PC-3 (cell line): ENCODE data around the gene FRMD5. TPM values are rescaled to one million over a fixed set of nuclear protein-coding genes. Genes with fewer than 3 reads are reported as not detected.

Experiments
- ATAC-seq: fragments of 200-7000 bp; cut with Tn5 transposase; 2 replicates; pipeline ENCODE4 v1.9.1; 2020; ENCODE audit warnings: mild to moderate bottlenecking, moderate library complexity
- BruUV-seq: library from RNA; stranded (reverse); fragments of 400-500 nt; replicated peaks from 2 replicates; lab custom pipeline; 2021; lab: Mats Ljungman, UMichigan
- CTCF ChIA-PET: fragments of 300-600 bp; sonication (Branson Sonifier 250); formaldehyde crosslinking; loops from one replicate; lab custom pipeline; 2022; ENCODE audit warnings: antibody characterized with exemption; lab: Charles Lee
- POLR2A ChIA-PET: fragments of 300-600 bp; sonication (Branson Sonifier 250); formaldehyde crosslinking; loops from one replicate; lab custom pipeline; 2022; ENCODE audit warnings: antibody characterized with exemption; ENCODE audit not compliant: unreplicated experiment; lab: Charles Lee
- DNase-seq: peaks from one replicate; pipeline ENCODE4 v3.0.0-alpha.2; 2015
- H2AFZ ChIP-seq: fragments of 300-600 bp; sonication (generic); 2 replicates; pipeline ENCODE4 v1.6.0; 2016; ENCODE audit warnings: antibody characterized with exemption, low read length
- H3F3A ChIP-seq: fragments of 300-600 bp; sonication (generic); one replicate; pipeline ENCODE4 v1.6.0; 2017; ENCODE audit warnings: antibody characterized with exemption, low read length, control low read depth, mild to moderate bottlenecking; ENCODE audit not compliant: unreplicated experiment
- H3K27ac ChIP-seq: fragments of 300-600 bp; sonication (generic); 2 replicates; pipeline ENCODE4 v1.5.1; 2016; ENCODE audit warnings: mild to moderate bottlenecking, low read length
- H3K27me3 ChIP-seq: fragments of 300-600 bp; sonication (generic); 2 replicates; pipeline ENCODE4 v1.6.1; 2016; ENCODE audit warnings: low read length, mixed read lengths
- H3K36me3 ChIP-seq: fragments of 300-600 bp; sonication (generic); 2 replicates; pipeline ENCODE4 v1.6.1; 2016; ENCODE audit warnings: low read depth, mixed run types, low read length, mixed read lengths
- H3K4me1 ChIP-seq: fragments of 300-600 bp; sonication (generic); 2 replicates; pipeline ENCODE4 v1.5.1; 2016; ENCODE audit warnings: low read length; ENCODE audit not compliant: insufficient read depth
- H3K4me2 ChIP-seq: fragments of 300-600 bp; sonication (generic); 2 replicates; pipeline ENCODE4 v1.6.0; 2016; ENCODE audit warnings: low read length
- H3K4me3 ChIP-seq: fragments of 300-600 bp; sonication (generic); 2 replicates; pipeline ENCODE4 v1.5.1; 2016; ENCODE audit warnings: mild to moderate bottlenecking, low read length, mixed read lengths
- H3K79me2 ChIP-seq: fragments of 300-600 bp; sonication (generic); 2 replicates; pipeline ENCODE4 v1.6.1; 2017; ENCODE audit warnings: low read length, mixed read lengths
- H3K9ac ChIP-seq: fragments of 300-600 bp; sonication (generic); 2 replicates; pipeline ENCODE4 v1.6.0; 2016; ENCODE audit warnings: mild to moderate bottlenecking, low read length
- H3K9me2 ChIP-seq: fragments of 300-600 bp; sonication (generic); replicated peaks from 2 replicates; pipeline ENCODE4 v1.6.1; 2016; ENCODE audit warnings: mixed run types, low read length, mixed read lengths
- H3K9me3 ChIP-seq: fragments of 300-600 bp; sonication (generic); 2 replicates; pipeline ENCODE4 v1.6.1; 2016; ENCODE audit warnings: low read length, mixed read lengths
- H4K20me1 ChIP-seq: fragments of 300-600 bp; sonication (generic); 2 replicates; pipeline ENCODE4 v1.6.1; 2016; ENCODE audit warnings: low read length, mixed read lengths
- CTCF ChIP-seq: fragments of 300-600 bp; sonication (generic); conservative IDR thresholded peaks from 2 replicates; pipeline ENCODE4 v1.5.1; 2017; ENCODE audit warnings: antibody characterized with exemption, low read depth, mild to moderate bottlenecking, low read length
- EZH2 ChIP-seq: fragments of 300-600 bp; sonication (generic); IDR thresholded peaks from one replicate; pipeline ENCODE4 v1.6.1; 2017; ENCODE audit warnings: antibody characterized with exemption, mild to moderate bottlenecking, low read length; ENCODE audit not compliant: unreplicated experiment
- EZH2phosphoT487 ChIP-seq: fragments of 300-600 bp; sonication (generic); IDR thresholded peaks from 2 replicates; pipeline ENCODE4 v1.6.1; 2018; ENCODE audit warnings: mild to moderate bottlenecking, antibody characterized with exemption, low read length, borderline replicate concordance
- intact Hi-C: fragments of 100-400 bp; cut with micrococcal nuclease; formaldehyde crosslinking; loops from 2 replicates; pipeline ENCODE4 v1.9.0; 2023
- total RNA-seq: library from RNA; depleted of rRNA; stranded (reverse); fragments of >200 nt; gene quantifications from 2 replicates; pipeline ENCODE4 v1.2.3, GENCODE V29; 2014

Gene FRMD5
- total RNA-seq, 1 experiment from 2014 or later = 8.7 TPM

GRCh38 chr15:44137750-44138149 lies 57.3 kb downstream of the FRMD5 start:
- no peaks in the 10 kb centered on the region for H3K9me2 ChIP-seq
- H3K4me2 ChIP-seq = peak overlapping the region; percentile 14
- H4K20me1 ChIP-seq = no peaks in the 10 kb centered on the region
- H3K9ac ChIP-seq = no peak overlapping the region
- no peaks in the 10 kb centered on the region for H3F3A ChIP-seq
- H3K9me3 ChIP-seq = no peaks in the 10 kb centered on the region
- H3K36me3 ChIP-seq = no peaks in the 10 kb centered on the region
- TF ChIP-seq CTCF (no peak), EZH2phosphoT487 (no peak), EZH2 (no peak)
- BruUV-seq = no TSS peak
- intact Hi-C loops = no loop called here
- H3K4me1 ChIP-seq = peaks cover 14% of the 10 kb centered on the region
- ATAC-seq = peak; percentile 81
- CTCF ChIA-PET = no interaction called here
- DNase-seq = peak; percentile 71
- no peak overlapping the region for H2AFZ ChIP-seq
- POLR2A ChIA-PET = no interaction called here
- no peaks in the 10 kb centered on the region for H3K27me3 ChIP-seq
- no peak overlapping the region for H3K27ac ChIP-seq
- H3K79me2 ChIP-seq = peaks cover 14% of the 10 kb centered on the region; the same call in 1 of the 2 replicates
- H3K4me3 ChIP-seq = no peak overlapping the region

GRCh38 chr15:44136991-44137477 lies 58.0 kb downstream of the FRMD5 start:
- no peak overlapping the region for H3K4me2 ChIP-seq
- no peak overlapping the region for H2AFZ ChIP-seq
- H3K9me3 ChIP-seq = no peaks in the 10 kb centered on the region
- CTCF ChIA-PET = no interaction called here
- H3K27me3 ChIP-seq = no peaks in the 10 kb centered on the region
- no peak overlapping the region for H3K4me3 ChIP-seq
- no peaks in the 10 kb centered on the region for H3K36me3 ChIP-seq
- no peak overlapping the region for H3K9ac ChIP-seq
- H3K27ac ChIP-seq = no peak overlapping the region
- H3K9me2 ChIP-seq = no peaks in the 10 kb centered on the region
- no peaks in the 10 kb centered on the region for H4K20me1 ChIP-seq
- peaks cover 14% of the 10 kb centered on the region for H3K4me1 ChIP-seq
- H3F3A ChIP-seq = no peaks in the 10 kb centered on the region
- no TSS peak for BruUV-seq
- DNase-seq = no peak
- intact Hi-C loops = no loop called here
- TF ChIP-seq EZH2phosphoT487 (no peak), EZH2 (no peak), CTCF (no peak)
- POLR2A ChIA-PET = no interaction called here
- ATAC-seq = no peak
- H3K79me2 ChIP-seq = peaks cover 14% of the 10 kb centered on the region; the same call in 1 of the 2 replicates

- POLR2A ChIA-PET = no interaction called here
- TF ChIP-seq EZH2phosphoT487 = no peak
- TF ChIP-seq EZH2 = no peak
- no peak for TF ChIP-seq CTCF
Measured at GRCh38 chr15:44132057-44132456, 63.0 kb downstream of the FRMD5 start.

More at GRCh38 chr15:44132057-44132456, 63.0 kb downstream of the FRMD5 start:
- Histone ChIP-seq H4K20me1 (no peaks in the 10 kb centered on the region), H3F3A (no peaks in the 10 kb centered on the region), H3K9ac (no peak overlapping the region), H3K4me3 (no peak overlapping the region), H3K36me3 (no peaks in the 10 kb centered on the region), H3K9me2 (no peaks in the 10 kb centered on the region), H3K27ac (no peak overlapping the region), H3K4me1 (peaks cover under 1% of the 10 kb centered on the region; the same call in 1 of the 2 replicates), H3K27me3 (no peaks in the 10 kb centered on the region), H3K79me2 (peaks cover 12% of the 10 kb centered on the region; the same call in 1 of the 2 replicates), H3K4me2 (no peak overlapping the region), H3K9me3 (no peaks in the 10 kb centered on the region), H2AFZ (no peak overlapping the region)
- ATAC-seq = no peak
- intact Hi-C loops = no loop called here
- DNase-seq = no peak
- CTCF ChIA-PET = no interaction called here
- BruUV-seq = no TSS peak
